HG03045 (cell line): ENCODE measurements around the gene SAC3D1.
"Not testable (repeated sequence)": the region's sequence is repeated elsewhere in the genome, so short reads cannot be mapped to it uniquely, and the experiment has no call there.

Experiments
- ATAC-seq: cut with Tn5 transposase; IDR thresholded peaks from one replicate; pipeline ENCODE4 v1.9.1; 2021; ENCODE audit warnings: mild to moderate bottlenecking, moderate library complexity; ENCODE audit not compliant: unreplicated experiment

SAC3D1 gene

GRCh38 chr11:65023502-65023901 is 17.5 kb upstream of the SAC3D1 start:
- not testable (repeated sequence) for ATAC-seq

- ATAC-seq, result no peak
These were observed 14.2 kb upstream of the SAC3D1 start for GRCh38 chr11:65026810-65027209.

GRCh38 chr11:65027213-65028067 is 13.6 kb upstream of the SAC3D1 start, which contains the start of gene SNX15:
Gene SNX15 (plus strand): TSS chr11:65027439. CDS start chr11:65027538, 99 bp downstream.
- peak; percentile 82 for ATAC-seq

DNA sequence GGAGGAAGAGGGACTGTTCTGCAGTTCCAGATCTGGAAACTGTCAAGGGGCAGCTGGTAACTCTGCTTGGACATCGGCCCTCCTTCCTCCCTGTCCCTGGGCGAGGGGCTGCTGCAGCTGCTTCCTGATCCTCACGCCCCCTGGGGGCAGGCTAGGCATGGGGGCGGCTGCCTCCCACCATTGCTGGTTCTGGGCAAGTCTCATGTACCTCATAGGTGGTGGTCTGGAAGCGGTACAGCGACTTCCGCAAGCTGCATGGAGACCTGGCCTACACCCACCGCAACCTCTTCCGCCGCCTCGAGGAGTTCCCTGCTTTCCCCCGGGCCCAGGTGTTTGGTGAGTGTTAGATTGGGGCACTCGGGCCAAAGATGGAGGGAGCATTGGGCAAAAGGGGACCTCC is 8.8 kb upstream of the SAC3D1 start:
- no peak for ATAC-seq

GRCh38 chr11:65034423-65034822 is 6.6 kb upstream of the SAC3D1 start:
- no peak for ATAC-seq

DNA sequence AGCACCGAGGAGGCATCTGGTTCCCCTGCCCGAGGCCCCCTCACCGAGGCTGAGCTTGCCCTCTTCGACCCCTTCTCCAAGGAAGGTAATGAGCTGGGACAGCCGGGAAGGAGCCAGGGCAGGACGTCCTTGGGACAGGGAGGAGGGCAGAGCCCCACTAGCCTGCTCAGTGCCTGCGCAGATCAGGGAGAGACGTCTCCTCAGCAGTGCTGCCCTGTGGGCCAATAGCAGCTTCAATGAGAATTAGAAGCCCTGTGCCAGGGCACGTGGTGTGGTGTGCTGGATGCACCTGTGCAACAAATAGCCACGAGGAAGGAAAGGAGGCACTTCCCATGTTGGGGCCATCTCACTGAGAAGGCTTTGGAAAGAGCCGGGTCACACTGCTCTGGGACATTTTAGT is 5.4 kb upstream of the SAC3D1 start:
- ATAC-seq, result no peak

- no peak for ATAC-seq
These were observed 4.1 kb upstream of the SAC3D1 start for GRCh38 chr11:65036931-65037330.

DNA sequence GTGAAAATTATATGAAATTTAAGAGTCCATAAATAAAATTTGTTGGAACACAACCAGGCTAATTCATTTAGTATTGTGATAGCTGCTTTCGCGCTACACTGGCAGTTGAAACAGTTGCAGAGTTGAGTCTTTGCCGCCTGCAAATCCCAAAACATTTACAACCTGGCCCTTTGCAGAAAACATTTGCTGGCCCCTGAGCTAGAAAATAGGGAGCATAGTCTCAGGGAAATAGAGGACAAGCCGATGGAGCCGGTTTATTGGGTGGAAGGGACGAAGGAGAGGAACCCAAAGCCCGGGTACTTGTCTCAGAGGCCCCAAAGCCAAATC is 527 bp upstream of the SAC3D1 start:
- no peak for ATAC-seq

DNA sequence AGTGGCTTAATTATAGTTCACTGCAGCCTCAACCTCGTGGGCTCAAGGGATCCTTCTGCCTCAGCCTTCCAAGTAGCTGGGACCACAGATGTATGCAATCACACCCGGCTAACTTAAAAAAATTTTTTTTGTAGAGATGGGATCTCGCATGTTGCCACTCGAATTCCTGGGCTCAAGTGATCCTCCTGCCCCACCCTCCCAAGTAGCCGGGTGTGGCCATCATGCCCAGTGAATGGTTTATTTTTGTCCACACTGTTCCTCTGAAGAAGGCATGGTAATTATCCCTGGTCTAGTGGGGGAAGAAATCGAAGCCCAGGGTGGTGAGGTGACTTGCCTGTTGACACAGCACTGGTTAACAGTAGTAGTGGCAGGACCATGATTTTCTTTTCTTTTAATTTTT is 1.9 kb downstream of the SAC3D1 start:
- ATAC-seq, result no peak

DNA sequence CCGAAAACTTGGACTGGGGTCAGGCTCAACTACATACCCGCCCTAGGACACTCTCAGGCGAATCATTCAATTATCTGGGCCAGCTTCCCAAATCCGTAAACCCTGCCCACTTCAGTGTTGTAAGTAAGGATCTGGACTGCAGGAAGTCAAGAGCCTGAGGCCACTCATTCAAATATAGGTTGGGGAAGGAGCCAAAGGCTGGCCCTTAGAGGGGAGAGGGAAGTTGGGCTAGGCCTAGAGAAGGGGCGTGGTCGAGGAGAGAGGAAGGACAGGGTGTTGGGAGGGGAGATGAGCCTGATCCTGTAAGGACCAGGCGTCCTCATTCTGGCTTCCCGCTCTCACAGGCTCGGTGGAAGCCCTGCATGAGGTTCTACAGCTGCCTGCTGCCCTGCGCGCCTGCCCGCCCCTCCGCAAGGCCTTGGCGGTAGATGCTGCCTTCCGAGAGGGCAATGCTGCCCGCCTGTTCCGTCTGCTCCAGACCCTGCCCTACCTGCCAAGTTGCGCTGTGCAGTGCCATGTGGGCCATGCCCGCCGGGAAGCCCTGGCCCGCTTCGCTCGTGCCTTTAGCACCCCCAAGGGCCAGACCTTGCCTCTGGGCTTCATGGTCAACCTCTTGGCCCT is 3.0 kb downstream of the SAC3D1 start:
- ATAC-seq, result no peak

- no peak for ATAC-seq
These were observed 4.1 kb downstream of the SAC3D1 start for GRCh38 chr11:65045061-65045460.

DNA sequence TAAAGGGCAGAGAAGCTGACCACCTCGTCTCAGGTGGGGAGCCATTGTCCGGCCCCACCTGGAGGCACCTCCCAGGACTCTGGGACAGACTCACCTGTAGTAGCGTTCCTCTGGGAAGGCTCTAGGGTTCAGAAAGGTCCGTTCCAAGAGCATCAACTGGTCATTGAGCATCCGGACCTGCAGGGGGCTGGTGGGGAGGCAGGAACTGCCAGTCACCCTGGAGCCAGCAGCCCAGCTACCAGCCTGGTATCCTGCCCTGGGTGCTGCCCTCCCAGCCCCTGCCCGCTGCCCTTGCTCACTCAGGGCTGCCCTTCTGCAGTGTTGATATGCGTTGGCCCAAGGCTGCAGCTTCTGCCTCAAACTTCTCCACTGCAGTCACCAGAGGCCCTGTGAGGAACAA is 4.7 kb downstream of the SAC3D1 start:
- ATAC-seq, result no peak

DNA sequence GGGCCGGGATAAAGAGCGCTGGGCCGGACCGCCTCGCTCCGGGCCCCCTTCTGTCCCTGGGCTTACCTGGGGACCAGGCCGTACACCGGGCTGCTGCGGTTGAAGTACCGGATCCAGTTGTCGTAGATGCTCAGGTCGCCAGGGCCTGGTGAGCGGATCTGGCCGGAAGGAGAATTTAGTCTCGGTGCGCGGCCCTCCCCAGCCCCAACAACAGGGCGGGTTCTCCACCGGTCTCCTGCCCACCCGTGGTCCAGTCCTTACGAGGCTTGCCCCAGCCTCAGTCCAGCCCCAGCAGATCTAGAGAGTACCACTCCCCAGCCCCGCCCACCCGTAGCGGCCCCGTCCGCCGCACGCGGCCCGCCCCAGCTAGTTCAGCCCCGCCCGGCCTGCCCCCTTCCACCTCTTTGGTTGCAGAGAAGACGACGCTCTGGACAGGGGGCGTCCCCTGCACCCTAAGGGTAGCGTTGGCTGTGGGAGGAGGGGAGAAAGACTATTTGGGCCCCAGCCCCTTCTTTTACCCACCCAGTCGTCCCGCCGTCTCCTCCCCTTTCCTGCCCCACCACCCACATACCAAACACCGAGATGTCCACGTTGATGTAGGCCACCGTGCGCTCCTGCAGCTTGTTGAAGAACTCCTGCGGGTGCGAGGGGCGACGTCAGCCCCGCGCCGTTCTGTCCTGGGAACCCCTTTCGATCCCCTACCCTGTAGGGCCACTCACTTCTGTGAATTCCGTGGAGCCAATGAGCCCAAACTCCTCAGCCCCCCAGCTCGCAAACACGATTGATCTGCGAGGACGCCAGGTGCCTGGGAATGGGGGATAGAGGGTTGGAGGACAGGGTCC is 6.8 kb downstream of the SAC3D1 start:
- ATAC-seq, result no peak

DNA sequence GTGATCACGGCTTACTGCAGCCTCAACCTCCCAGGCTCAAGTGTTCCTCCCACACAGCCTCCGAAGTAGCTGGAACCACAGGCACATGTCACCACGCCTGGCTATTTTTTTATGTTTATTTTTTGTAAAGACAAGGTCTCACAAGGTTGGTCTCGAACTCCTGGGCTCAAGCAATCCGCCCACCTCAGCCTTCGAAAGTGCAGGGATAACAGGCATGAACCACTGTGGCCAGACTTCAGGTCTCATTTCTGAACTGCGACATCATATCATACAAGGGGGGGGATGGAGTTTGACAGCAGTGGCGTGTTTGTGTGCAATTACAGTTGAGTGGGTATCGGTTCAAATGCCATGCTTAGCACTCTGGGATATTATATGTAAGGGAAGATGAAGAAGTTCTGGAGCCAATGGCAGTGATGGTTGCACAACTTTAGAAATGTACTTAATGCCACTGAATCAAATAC is 10.4 kb downstream of the SAC3D1 start:
- no peak for ATAC-seq

GRCh38 chr11:65053827-65054508 is 13.0 kb downstream of the SAC3D1 start:
- ATAC-seq, result no peak

DNA sequence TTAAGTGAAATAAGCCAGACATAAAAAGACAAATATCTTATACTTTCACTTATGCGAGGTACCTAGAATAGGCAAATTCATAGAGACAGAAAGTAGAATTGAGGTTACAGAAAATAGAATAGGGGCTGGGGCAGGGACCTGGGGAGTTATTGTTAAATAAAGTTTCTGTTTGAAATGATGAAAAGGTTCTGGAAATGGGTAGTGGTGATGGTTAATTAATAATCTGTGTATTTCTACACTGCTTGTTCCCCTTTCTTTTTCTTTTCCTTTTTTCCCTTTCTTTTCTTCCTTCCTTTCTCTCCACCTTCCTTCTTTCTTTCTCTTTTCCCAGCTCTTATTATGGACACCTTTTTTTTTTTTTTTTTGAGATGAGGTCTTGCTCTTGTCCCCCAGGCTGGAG is 14.5 kb downstream of the SAC3D1 start:
- no peak for ATAC-seq

DNA sequence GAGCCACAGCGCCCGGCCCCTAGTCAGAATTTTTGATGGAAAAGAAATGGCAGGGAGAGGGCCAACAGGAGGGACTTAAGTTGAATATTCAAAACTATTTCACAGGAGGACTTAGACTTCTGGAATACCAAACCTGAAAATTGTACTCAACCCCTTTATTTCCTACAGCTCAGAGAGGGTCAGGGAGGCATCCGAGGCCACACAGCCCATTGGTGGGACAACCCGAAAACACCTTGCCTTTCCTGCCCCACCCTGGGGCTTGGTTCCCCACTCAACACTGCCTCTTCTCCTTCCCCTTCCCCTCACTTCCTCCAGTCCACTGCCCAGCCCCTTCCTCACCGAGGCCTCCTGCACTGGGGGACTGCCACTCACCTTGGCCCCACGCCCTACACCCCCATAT is 16.0 kb downstream of the SAC3D1 start:
- no peak for ATAC-seq

DNA sequence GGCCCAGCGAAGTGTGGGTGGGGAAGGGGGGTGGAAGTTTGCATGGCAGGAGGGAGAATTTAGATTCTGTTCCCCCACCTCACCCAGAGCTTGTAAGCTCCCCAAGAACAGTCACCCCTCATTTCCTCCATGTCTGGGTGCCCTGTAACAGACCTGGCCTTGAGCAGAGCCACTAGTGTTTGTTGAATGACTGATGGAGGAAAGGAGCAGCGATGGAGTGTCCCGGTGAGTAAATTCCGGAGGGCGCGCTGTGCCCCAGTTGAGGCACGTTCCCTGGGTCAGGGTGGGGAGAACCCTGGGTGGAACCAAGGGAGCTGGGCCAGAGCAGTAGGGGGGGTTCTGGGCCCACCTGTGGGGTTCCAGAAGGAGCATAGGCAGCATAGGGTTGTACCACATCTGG is 16.5 kb downstream of the SAC3D1 start:
- no peak for ATAC-seq

DNA sequence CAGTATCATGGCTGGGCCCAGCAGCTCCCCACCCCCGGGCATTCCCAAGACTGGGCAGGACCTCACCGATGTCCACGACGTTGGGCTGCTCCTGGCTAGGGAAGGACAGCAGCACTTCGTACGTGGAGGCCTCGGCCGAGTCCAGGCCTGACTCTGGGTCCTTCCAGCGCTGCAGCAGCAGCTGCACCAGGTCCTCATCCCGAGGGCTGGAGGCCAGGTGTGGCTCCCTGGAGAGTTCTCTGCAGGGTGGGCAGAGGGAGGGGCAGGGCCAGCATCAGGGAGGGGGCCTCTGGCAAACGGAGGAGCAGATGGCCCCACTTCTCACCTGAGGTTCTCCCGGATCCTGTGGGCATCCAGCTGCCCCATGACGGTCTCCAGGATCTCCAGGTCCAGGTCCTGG is 17.0 kb downstream of the SAC3D1 start:
- ATAC-seq, result no peak

DNA sequence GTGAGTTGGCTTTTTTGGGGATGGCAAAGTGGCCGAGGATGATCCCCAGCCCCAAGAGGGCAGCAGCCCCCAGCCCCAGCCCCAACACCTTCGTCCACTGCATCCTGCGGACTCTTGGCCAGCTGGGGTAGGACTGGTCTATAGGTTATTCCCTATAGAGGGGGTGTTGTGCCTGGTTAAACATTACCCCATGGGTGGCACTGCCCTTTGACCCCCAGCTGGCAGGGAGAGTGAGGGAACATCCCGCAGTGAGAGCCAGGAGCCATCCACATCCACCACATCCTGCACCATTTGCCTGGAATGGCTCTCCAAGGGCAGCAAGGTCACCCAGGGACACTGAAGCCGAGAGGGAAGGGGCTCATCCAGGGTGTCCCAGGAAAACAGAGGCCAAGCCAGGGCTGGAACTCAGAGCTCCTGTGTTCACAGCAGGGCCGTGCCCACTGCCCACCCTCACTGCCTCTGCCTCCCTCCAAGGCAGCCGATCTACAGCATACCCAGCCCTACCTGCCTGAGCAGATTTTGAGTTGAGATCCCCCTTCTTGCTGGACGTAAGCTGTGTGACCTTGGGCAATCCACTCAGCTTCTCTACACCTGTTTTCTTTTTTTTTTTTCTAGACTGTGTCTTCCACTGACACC is 17.5 kb downstream of the SAC3D1 start, which contains the start of gene NAALADL1:
TSS of gene NAALADL1 (minus strand) at position 135 of the 636 bp plus-strand sequence. CDS start at position 103, 32 bp downstream.
- ATAC-seq, result no peak
